B cell (primary cell): Measurements from ENCODE around the gene ZBTB21. TPM values are rescaled to one million over a fixed set of nuclear protein-coding genes. Genes with fewer than 3 reads are reported as not detected.

Source experiments
- ATAC-seq: fragments of 200-7000 bp; cut with Tn5 transposase; one replicate; pipeline ENCODE4 v1.10.0; 2021; ENCODE audit warnings: low read depth, mild to moderate bottlenecking, moderate number of reproducible peaks, moderate library complexity
- CTCF ChIA-PET: fragments of 350-600 bp; sonication (Branson Sonifier 250); formaldehyde crosslinking; loops from one replicate; lab custom pipeline; 2021; ENCODE audit warnings: antibody characterized with exemption, inconsistent platforms; lab: Charles Lee
- POLR2A ChIA-PET: fragments of 350-600 bp; sonication (Branson Sonifier 250); formaldehyde crosslinking; loops from one replicate; lab custom pipeline; 2021; ENCODE audit warnings: antibody characterized with exemption; lab: Charles Lee
- DNase-seq: peaks from one replicate; pipeline ENCODE4 v3.0.0; 2013
- H2AFZ ChIP-seq: 2 replicates; pipeline ENCODE4 v1.6.1; 2012; ENCODE audit warnings: mild to moderate bottlenecking, low read depth, low read length; ENCODE audit not compliant: insufficient read depth, poor library complexity, severe bottlenecking
- H3K27ac ChIP-seq, 2 donors: 1 replicate in 1 of 2; 2 replicates in 1 of 2; pipeline ENCODE4 v1.5.1; 2012 to 2013; ENCODE audit warnings: low read length in 2 of 2, mild to moderate bottlenecking in 2 of 2, moderate library complexity in 1 of 2
- H3K27me3 ChIP-seq, 4 experiments: fragments of 200-600 bp in 1 of 4; sonication (generic) in 1 of 4; replicated peaks in 1 of 4; 1 replicate in 2 of 4; 2 replicates in 2 of 4; pipeline versions ENCODE4 v1.6.1 to v1.7.0; 2013 to 2016; ENCODE audit warnings: low read length in 3 of 4, mild to moderate bottlenecking in 2 of 4, mixed read lengths in 1 of 4, moderate library complexity in 1 of 4; ENCODE audit not compliant: insufficient read depth in 4 of 4, control insufficient read depth in 3 of 4; ENCODE audit errors: control extremely low read depth in 1 of 4
- H3K36me3 ChIP-seq, 2 experiments: replicated peaks in 1 of 2; 1 replicate in 1 of 2; 2 replicates in 1 of 2; pipeline versions ENCODE4 v1.6.1 to v1.7.1; 2013; ENCODE audit warnings: low read length in 1 of 2; ENCODE audit not compliant: insufficient read depth in 2 of 2, control insufficient read depth in 1 of 2; ENCODE audit errors: control extremely low read depth in 1 of 2, extremely low read depth in 1 of 2
- H3K4me1 ChIP-seq, 2 donors: fragments of 200-600 bp in 1 of 2; sonication (generic) in 1 of 2; 1 replicate in 1 of 2; 2 replicates in 1 of 2; pipeline versions ENCODE4 v1.5.1 to v1.6.1; 2013 to 2017; ENCODE audit warnings: low read length in 2 of 2; ENCODE audit not compliant: control insufficient read depth in 2 of 2, insufficient read depth in 2 of 2
- H3K4me2 ChIP-seq: replicated peaks from 2 replicates; pipeline ENCODE3; 2012; ENCODE audit warnings: mild to moderate bottlenecking, low read depth, low read length; ENCODE audit not compliant: poor library complexity, severe bottlenecking
- H3K4me3 ChIP-seq, 5 experiments: fragments of 200-600 bp in 1 of 5; sonication (generic) in 1 of 5; 1 replicate in 3 of 5; 2 replicates in 2 of 5; pipeline versions ENCODE4 v1.5.1 to v1.7.0; 2011 to 2016; ENCODE audit warnings: low read length in 4 of 5, mild to moderate bottlenecking in 4 of 5, low read depth in 2 of 5, control low read depth in 1 of 5, moderate library complexity in 1 of 5; ENCODE audit not compliant: insufficient read depth in 1 of 5; ENCODE audit errors: control extremely low read depth in 1 of 5, extremely low read depth in 1 of 5
- H3K79me2 ChIP-seq: fragments of 200-600 bp; sonication (generic); one replicate; pipeline ENCODE4 v1.6.0; 2016; ENCODE audit warnings: low read length; ENCODE audit not compliant: control insufficient read depth, insufficient read depth
- H3K9ac ChIP-seq: fragments of 200-600 bp; sonication (generic); 2 replicates; pipeline ENCODE4 v1.6.1; 2017; ENCODE audit warnings: mild to moderate bottlenecking, low read length, moderate library complexity
- H3K9me3 ChIP-seq, 3 donors: one replicate each; pipeline versions ENCODE4 v1.6.1 to v1.7.1; 2013; ENCODE audit warnings: low read length in 2 of 3; ENCODE audit not compliant: control insufficient read depth in 2 of 3, insufficient read depth in 1 of 3; ENCODE audit errors: control extremely low read depth in 1 of 3
- H4K20me1 ChIP-seq: 2 replicates; pipeline ENCODE4 v1.6.0; 2012; ENCODE audit warnings: mild to moderate bottlenecking, low read length; ENCODE audit not compliant: insufficient read depth, control insufficient read depth, poor library complexity, severe bottlenecking
- H3K27ac Mint-ChIP-seq: one replicate; pipeline ENCODE4 v1.8.0; 2021; ENCODE audit warnings: mixed read lengths
- H3K27me3 Mint-ChIP-seq: one replicate; pipeline ENCODE4 v1.8.0; 2021; ENCODE audit warnings: mixed read lengths
- H3K4me1 Mint-ChIP-seq: one replicate; pipeline ENCODE4 v1.8.0; 2021; ENCODE audit warnings: mixed read lengths
- H3K4me3 Mint-ChIP-seq: one replicate; pipeline ENCODE4 v1.8.0; 2021; ENCODE audit warnings: mixed read lengths
- H3K9me3 Mint-ChIP-seq: one replicate; pipeline ENCODE4 v1.8.0; 2022; ENCODE audit warnings: mixed read lengths; ENCODE audit not compliant: insufficient read depth
- CTCF ChIP-seq: fragments of 200-600 bp; IDR thresholded peaks from one replicate; pipeline ENCODE4 v1.8.0; 2022; ENCODE audit warnings: antibody characterized with exemption, mild to moderate bottlenecking
- EZH2 ChIP-seq: IDR thresholded peaks from 2 replicates; pipeline ENCODE4 v1.6.1; 2012; ENCODE audit warnings: borderline replicate concordance, low read depth, mild to moderate bottlenecking, moderate library complexity, low read length; ENCODE audit not compliant: insufficient read depth, poor library complexity, severe bottlenecking
- WGBS: methylation state at CpG from one replicate; pipeline ENCODE4 v1.1.5; 2013; ENCODE audit warnings: missing lambda C conversion rate; ENCODE audit not compliant: insufficient coverage; 5-methylcytosine and 5-hydroxymethylcytosine counted together
- intact Hi-C: fragments of 100-400 bp; cut with micrococcal nuclease; formaldehyde crosslinking; loops from one replicate; pipeline ENCODE4 v1.10.0; 2022
- polyA plus RNA-seq: library from polyadenylated mRNA; depleted of rRNA; stranded (reverse); fragments of >200 nt; gene quantifications from 2 replicates; pipeline ENCODE4 v1.2.3, GENCODE V29; 2012
- total RNA-seq, 2 donors: library from RNA; stranded (reverse); fragments of 120-200 nt in 1 of 2; gene quantifications; 1 replicate in 1 of 2; 2 replicates in 1 of 2; pipeline versions ENCODE4 v1.2.3 to v1.2.4, GENCODE V29; 2013 to 2022

The ZBTB21 gene
- total and polyA plus RNA-seq, 2 donors (not counting 1 experiment from before 2014, with no cell fraction given): 12.4 to 40.1 TPM

- Histone ChIP-seq H4K20me1 (peaks cover 5% of the 10 kb centered on the region), H3K9ac (no peak overlapping the region), H3K9me3 (peaks cover 0 to 5% (median 0%) of the 10 kb centered on the region in 3 donors), H3K27me3 (no peaks in the 10 kb centered on the region), H3K4me2 (no peak overlapping the region), H3K27ac (no peak overlapping the region), H3K4me3 (no peak overlapping the region), H3K4me1 (peaks cover 1 to 4% of the 10 kb centered on the region in 2 donors), H3K36me3 (no peaks in the 10 kb centered on the region), H3K79me2 (peaks cover 5% of the 10 kb centered on the region), H2AFZ (no peak overlapping the region)
- H3K4me3 Mint-ChIP-seq: no peak overlapping the region
- no peaks in the 10 kb centered on the region for H3K9me3 Mint-ChIP-seq
- no peaks in the 10 kb centered on the region for H3K27me3 Mint-ChIP-seq
- intact Hi-C loops: loop anchor here (5.0 kb wide), 2 partner anchors 218 to 508 kb away; no protein-coding TSS in a partner anchor
- WGBS: 100% methylated on average over 6 of the region's 7 CpGs
- peaks cover 14% of the 10 kb centered on the region for H3K4me1 Mint-ChIP-seq
- DNase-seq: no peak
- CTCF ChIA-PET: interaction anchor here (2.2 kb wide), 1 partner anchor 94 kb away, joined by 9 read pairs; no protein-coding TSS in a partner anchor
- no peak overlapping the region for H3K27ac Mint-ChIP-seq
- no peak for ATAC-seq
- TF ChIP-seq CTCF: no peak
- POLR2A ChIA-PET: interaction anchor here (0.6 kb wide), 1 partner anchor 102 kb away, joined by 5 read pairs; no protein-coding TSS in a partner anchor
Measured at GRCh38 chr21:42013931-42014330, 3.8 kb upstream of the ZBTB21 start.

GRCh38 chr21:42013376-42013775, 3.2 kb upstream of the ZBTB21 start:
- CTCF ChIA-PET: interaction anchor here (2.2 kb wide), 1 partner anchor 95 kb away, joined by 9 read pairs; no protein-coding TSS in a partner anchor

More at GRCh38 chr21:42013376-42013775, 3.2 kb upstream of the ZBTB21 start:
- Histone ChIP-seq H3K4me2 (no peak overlapping the region), H3K4me1 (peaks cover 3 to 6% of the 10 kb centered on the region in 2 donors), H2AFZ (no peak overlapping the region), H3K36me3 (no peaks in the 10 kb centered on the region), H3K27me3 (no peaks in the 10 kb centered on the region), H3K4me3 (no peak overlapping the region), H3K79me2 (peaks cover 10% of the 10 kb centered on the region), H3K9me3 (peaks cover 0 to 5% (median 0%) of the 10 kb centered on the region in 3 donors), H3K9ac (no peak overlapping the region), H4K20me1 (peaks cover 6% of the 10 kb centered on the region), H3K27ac (no peak overlapping the region)
- intact Hi-C loops: loop anchor here (5.0 kb wide), 2 partner anchors 219 to 509 kb away; no protein-coding TSS in a partner anchor
- no peaks in the 10 kb centered on the region for H3K27me3 Mint-ChIP-seq
- DNase-seq (no peak), ATAC-seq (no peak)
- H3K4me3 Mint-ChIP-seq: no peak overlapping the region
- H3K4me1 Mint-ChIP-seq: peaks cover 16% of the 10 kb centered on the region
- no peaks in the 10 kb centered on the region for H3K9me3 Mint-ChIP-seq
- H3K27ac Mint-ChIP-seq: no peak overlapping the region
- WGBS: 100% methylated on average over 4 of the region's 4 CpGs
- TF ChIP-seq CTCF (no peak), EZH2 (no peak)
- POLR2A ChIA-PET: no interaction called here
